MG63 (cell line): ENCODE data around the gene SPATA16. TPM values are rescaled to one million over a fixed set of nuclear protein-coding genes. Genes with fewer than 3 reads are reported as not detected.
A peak's percentile ranks its signal among the peaks of the same experiment; 100 is the strongest.

Experiments used
- DNase-seq: peaks from one replicate; pipeline ENCODE4 v3.0.0-alpha.2; 2020
- H3K27me3 ChIP-seq: fragments of 250-450 bp; sonication (Bioruptor Pico); 2 replicates; pipeline ENCODE4 v1.5.1; 2020; ENCODE audit warnings: mild to moderate bottlenecking, moderate library complexity
- H3K36me3 ChIP-seq: fragments of 250-450 bp; sonication (Bioruptor Pico); 2 replicates; pipeline ENCODE4 v1.5.1; 2020; ENCODE audit warnings: mild to moderate bottlenecking, moderate library complexity
- H3K4me3 ChIP-seq: fragments of 250-450 bp; sonication (Bioruptor Pico); 2 replicates; pipeline ENCODE4 v1.5.1; 2020; ENCODE audit warnings: mild to moderate bottlenecking, moderate library complexity
- H3K9me3 ChIP-seq: fragments of 250-450 bp; sonication (Bioruptor Pico); 2 replicates; pipeline ENCODE4 v1.5.1; 2020; ENCODE audit warnings: mild to moderate bottlenecking, moderate library complexity
- total RNA-seq: library from RNA; depleted of rRNA; stranded (reverse); fragments of >200 nt; shearing (Covaris generic); gene quantifications from 2 replicates; pipeline ENCODE4 v1.2.3, GENCODE V29; 2014; ENCODE audit warnings: low replicate concordance

The SPATA16 gene
- total RNA-seq, 1 experiment from 2014 or later, result not detected

DNA sequence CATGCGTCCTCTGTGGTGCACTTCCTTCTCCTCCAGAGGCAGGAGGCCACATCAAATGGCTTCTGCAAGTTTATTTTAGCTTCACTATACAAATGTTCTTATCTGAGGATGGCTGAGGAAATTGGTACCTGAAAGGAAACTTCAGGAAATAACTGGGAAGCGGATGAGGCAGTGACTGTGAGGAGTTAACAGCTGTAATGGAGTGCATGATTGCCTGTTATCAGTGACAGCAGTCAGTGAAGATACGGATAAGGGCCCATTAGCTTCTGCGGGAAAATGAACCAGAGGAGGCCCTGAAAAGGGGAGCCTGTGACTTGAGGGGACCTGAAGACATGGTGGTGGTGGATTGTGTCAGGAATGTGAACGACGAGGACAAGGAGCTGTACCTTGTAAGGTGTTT lies 51.8 kb downstream of the SPATA16 start:
- Histone ChIP-seq H3K4me3 (no peak overlapping the region), H3K36me3 (no peaks in the 10 kb centered on the region), H3K9me3 (no peaks in the 10 kb centered on the region; the same call in 1 of the 2 replicates), H3K27me3 (peaks cover 23% of the 10 kb centered on the region)
- DNase-seq, result no peak

DNA sequence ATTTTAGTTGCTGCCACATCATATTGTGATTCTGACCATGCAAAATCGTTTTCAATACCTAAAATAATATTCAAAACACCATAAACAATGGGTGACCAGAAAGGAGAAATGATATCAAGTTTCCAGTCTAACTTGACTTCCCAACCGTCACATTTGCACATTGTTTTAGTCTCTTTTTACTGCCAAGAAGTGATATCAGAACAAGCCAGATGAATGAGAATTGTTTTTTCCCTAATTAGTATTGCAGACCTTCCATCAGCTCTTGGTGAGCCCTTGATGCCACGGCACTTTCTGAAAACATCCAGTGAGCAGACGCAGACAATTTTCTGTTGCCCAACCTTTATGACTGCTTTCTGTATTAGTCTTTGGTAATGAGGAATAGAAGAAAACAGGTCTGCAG lies 62.5 kb downstream of the SPATA16 start:
- Histone ChIP-seq H3K9me3 (no peaks in the 10 kb centered on the region), H3K27me3 (peaks cover 10% of the 10 kb centered on the region), H3K36me3 (no peaks in the 10 kb centered on the region), H3K4me3 (no peak overlapping the region)
- DNase-seq, result no peak

DNA sequence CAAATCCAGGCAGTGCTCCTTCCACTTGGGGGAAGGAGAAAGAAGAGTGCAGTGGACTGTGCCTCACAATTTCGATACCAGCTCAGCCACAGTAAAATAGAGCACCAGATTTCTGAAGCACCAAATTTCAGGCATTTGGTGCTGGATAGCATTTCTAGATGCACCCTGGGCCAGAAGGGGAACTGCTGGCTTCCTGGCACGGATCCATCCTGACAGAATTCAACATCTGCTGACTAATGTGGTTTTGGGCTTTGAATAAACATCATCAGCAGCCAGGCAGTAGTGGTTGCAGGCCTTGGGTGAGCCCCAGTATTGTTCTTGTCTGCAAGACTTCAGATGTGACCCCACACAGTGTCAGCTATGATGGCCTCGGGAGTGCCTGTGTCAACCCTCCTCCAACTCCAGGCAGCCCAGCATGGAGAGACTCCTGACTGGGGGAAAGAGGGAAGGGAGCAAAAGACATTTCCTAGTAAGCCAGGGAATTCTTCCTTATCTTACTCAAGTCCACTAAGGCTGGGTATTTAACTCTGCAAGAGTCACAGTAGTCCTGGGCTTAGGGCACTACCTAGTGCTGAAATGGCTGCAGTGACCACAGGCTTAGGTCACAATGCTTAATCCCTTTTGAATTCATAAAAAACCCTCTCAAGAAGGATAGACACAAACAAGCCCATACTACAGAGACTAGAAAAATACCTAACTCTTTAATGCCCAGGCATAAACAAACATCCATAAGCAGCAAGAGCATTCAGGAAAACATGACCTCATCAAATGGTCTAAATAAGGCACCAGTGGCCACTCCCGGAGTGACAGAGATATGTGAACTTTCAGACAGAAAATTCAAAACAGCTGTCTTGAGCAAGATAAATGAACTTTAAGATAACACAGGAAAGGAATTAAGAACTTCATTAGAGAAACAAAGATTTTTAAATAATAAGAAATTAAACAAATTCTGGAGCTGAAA lies 74.7 kb downstream of the SPATA16 start:
- H3K9me3 ChIP-seq, result no peaks in the 10 kb centered on the region
- no peak overlapping the region for H3K4me3 ChIP-seq
- no peaks in the 10 kb centered on the region for H3K36me3 ChIP-seq
- H3K27me3 ChIP-seq, result peaks cover under 1% of the 10 kb centered on the region; the same call in 1 of the 2 replicates
- peak; percentile 76 for DNase-seq

DNA sequence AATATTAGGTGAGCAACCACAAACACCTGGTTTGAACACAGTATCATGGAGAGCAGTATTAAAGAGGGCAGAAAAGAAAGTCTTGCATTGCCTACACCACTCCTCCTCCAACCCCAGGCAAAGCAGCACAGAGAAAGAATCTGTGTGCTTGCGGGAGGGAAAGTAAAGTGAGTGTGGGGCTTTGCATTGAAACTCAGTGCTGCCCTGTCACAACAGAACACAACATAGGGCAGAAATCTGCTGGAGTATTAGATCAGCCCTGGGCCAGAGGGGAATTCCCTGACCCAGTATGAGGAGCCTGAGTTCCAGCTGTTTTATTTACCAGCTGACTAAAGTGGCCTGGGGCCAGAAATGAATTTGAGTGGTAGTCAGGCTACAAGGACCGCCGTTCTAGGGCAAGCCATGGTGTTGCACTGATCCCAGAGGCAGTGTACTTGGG lies 75.5 kb downstream of the SPATA16 start:
- Histone ChIP-seq H3K36me3 (no peaks in the 10 kb centered on the region), H3K9me3 (no peaks in the 10 kb centered on the region), H3K27me3 (no peaks in the 10 kb centered on the region; the same call in 1 of the 2 replicates), H3K4me3 (no peak overlapping the region)
- peak; percentile 31 for DNase-seq

DNA sequence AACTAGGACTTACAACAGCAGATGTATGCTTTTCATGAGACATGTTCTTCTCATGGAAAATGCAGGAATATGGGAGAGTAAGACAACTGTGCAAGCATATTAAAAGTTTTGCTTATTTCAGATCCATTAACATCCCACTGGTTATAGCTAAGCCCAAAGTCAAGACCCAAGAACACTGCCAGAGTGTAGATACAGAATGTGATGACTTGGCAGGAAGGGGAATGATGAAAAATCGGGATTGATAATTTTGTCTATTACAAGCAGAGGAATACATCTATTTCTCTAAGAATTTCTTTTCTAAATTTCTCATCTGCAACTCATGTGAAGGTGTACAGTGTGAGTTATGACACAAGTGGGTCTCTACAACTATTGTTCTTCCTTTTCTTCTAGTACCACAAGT lies 76.4 kb downstream of the SPATA16 start:
- Histone ChIP-seq H3K36me3 (no peaks in the 10 kb centered on the region), H3K9me3 (no peaks in the 10 kb centered on the region), H3K4me3 (no peak overlapping the region), H3K27me3 (no peaks in the 10 kb centered on the region; the same call in 1 of the 2 replicates)
- no peak for DNase-seq

DNA sequence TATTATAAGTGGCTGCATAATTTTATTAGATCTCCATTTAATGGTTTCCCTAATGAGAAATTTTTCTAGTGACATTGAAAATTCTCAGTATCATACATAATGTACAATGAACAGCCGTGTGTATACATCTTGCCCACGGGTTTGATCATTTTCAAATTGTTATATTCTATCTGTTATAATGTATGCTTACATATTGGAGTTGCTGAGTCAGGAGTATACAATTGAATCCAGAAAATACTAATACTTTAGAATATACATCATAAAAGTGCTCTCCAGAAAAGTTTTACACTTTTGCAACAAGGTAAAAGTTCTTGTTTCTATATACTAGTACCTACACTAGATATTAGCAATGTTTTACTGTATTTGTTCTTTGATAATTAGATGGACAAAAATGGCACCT lies 82.8 kb downstream of the SPATA16 start:
- H3K9me3 ChIP-seq, result no peaks in the 10 kb centered on the region
- peaks cover 4% of the 10 kb centered on the region; the same call in 1 of the 2 replicates for H3K27me3 ChIP-seq
- no peak overlapping the region for H3K4me3 ChIP-seq
- DNase-seq, result no peak
- H3K36me3 ChIP-seq, result no peaks in the 10 kb centered on the region

DNA sequence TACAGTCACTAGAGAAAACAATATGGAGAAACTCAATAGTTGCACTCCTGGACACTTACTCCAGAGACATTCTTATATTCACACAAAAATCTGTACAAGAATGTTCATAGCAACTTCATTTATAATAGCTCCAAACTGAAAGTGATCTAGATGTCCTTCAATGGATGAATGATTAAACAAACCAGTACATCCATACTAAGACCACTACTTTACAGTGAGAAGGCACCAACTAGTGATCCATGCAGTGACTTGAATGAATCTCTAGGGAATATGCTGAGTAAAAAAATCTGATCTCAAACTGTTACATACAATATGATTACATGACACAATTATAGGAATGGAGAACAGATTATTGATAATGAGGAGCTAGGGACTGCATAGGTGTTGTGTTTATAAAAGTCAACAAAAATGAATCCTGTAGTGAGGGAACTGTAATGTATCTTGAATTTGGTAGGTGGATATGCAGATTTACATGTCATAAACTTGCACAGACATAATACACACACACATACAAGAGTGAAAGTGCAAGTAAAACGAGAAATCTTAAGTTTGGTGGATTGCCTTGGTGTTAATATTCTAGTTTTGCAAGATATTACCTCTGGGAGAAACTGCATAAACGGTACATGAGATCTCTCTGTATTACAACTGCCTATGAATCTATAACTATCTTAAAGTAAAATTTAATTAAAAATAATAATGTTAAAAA lies 85.7 kb downstream of the SPATA16 start:
- peaks cover 6% of the 10 kb centered on the region; the same call in 1 of the 2 replicates for H3K27me3 ChIP-seq
- no peaks in the 10 kb centered on the region for H3K36me3 ChIP-seq
- H3K9me3 ChIP-seq, result no peaks in the 10 kb centered on the region
- no peak overlapping the region for H3K4me3 ChIP-seq
- no peak for DNase-seq

DNA sequence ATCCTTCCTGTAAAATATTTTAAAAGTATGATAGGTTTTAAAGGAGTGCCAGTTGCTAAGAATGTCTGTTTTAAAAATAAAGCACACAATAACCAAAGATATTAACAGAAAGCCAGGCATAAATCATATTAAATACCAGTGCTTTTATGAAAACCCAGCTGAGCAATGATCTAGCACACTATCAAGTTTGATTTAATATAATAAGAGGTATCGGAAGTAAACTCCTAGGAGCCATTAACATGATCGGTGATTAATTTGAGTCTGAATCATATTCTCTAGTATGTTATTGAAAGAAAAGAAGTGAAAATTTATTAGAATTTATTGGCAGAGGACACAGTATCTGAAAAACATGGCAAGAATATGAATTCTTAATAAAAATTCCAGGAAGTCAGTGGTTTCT lies 91.7 kb downstream of the SPATA16 start:
- Histone ChIP-seq H3K27me3 (peaks cover 13% of the 10 kb centered on the region), H3K9me3 (no peaks in the 10 kb centered on the region), H3K4me3 (no peak overlapping the region), H3K36me3 (no peaks in the 10 kb centered on the region)
- DNase-seq, result no peak

DNA sequence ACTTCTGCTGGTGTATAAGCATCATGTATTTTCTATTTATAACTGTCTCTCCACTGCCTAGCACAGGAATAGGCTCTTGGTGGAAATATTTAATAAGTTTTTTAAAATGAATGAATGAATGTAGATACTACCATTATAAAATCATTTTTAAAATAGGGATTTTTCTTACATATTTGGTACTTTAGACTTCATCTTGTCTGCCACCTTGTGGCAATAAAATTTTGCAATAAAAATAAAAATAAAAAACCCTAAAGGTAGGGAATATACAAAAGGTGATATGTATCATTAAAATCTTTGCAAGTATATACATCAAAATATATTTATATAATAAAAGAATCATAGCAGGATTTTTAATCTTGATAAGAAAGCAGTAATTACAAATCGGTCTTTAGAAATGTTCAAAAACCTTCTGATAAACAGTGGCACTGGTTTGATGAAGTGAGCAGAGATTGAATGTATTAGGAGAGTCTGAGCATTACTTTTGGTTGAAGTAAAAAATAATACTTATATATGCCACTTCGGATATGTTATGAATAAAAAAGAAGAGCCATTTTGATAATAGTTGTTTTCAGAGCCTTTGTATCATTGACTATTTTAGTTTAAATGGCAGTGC lies 95.2 kb downstream of the SPATA16 start:
- Histone ChIP-seq H3K9me3 (no peaks in the 10 kb centered on the region), H3K27me3 (peaks cover 14% of the 10 kb centered on the region), H3K4me3 (no peak overlapping the region), H3K36me3 (no peaks in the 10 kb centered on the region)
- DNase-seq, result no peak

DNA sequence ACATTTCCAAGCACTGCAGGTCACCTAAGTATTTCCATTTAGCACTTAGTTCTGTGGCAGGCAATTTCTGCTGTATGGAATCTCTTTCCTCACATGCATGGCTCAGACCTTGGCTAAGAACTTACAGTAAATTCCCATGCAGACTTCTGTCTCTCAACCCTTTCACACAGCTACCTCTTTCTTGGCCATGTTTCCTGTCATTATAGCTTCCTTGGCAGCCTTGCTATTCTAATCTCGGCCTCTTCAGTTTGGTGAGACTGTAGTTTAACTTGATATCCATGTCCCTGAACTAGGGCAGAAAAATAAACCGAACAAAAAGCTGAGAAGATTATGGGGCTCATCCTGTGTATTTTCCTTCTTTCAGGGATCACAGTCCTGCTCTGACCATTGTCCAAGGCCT lies 96.0 kb downstream of the SPATA16 start:
- H3K27me3 ChIP-seq, result peaks cover 12% of the 10 kb centered on the region
- DNase-seq, result no peak
- no peaks in the 10 kb centered on the region for H3K9me3 ChIP-seq
- H3K36me3 ChIP-seq, result no peaks in the 10 kb centered on the region
- no peak overlapping the region for H3K4me3 ChIP-seq

DNA sequence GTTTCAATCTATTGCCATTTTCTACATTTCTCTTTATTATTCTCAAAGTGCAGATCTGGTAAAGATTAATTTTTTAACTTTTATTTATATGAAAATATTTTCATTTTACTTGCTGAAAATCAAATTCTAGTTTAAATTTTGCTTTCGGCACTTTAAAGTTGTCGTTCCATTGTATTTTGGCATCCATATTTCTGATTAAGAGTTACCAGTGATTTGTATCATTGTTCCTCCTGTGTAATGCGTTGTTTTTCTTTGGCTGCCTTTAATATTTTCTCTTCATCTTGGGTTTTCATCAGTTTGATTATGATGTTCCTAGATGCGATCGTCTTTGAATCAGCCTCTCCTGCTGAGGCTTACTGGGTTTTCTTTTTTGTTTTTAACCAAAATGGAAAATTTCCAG lies 97.3 kb downstream of the SPATA16 start:
- no peak for DNase-seq
- no peaks in the 10 kb centered on the region for H3K36me3 ChIP-seq
- H3K27me3 ChIP-seq, result peaks cover 7% of the 10 kb centered on the region
- H3K9me3 ChIP-seq, result no peaks in the 10 kb centered on the region
- H3K4me3 ChIP-seq, result no peak overlapping the region

DNA sequence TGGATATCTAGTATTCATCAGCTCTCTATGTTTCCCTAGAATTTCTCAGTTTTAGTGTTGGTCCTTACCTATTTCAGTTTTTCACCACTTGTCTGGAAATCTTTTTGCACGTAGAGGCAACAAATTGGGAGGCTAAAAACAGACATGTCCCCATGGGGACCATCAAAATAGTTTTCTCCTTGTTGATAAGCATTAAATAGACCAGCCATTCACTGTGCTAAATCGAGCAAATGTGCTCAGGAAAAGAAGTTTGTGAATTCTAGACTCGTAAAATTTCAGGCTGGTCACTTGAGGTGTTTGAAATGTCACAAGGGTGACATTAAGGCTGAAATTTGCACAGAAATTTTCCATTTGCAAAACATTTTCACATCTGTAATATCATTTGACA lies 102.6 kb downstream of the SPATA16 start:
- Histone ChIP-seq H3K9me3 (no peaks in the 10 kb centered on the region), H3K4me3 (no peak overlapping the region), H3K36me3 (no peaks in the 10 kb centered on the region), H3K27me3 (peaks cover 3% of the 10 kb centered on the region)
- DNase-seq, result no peak

DNA sequence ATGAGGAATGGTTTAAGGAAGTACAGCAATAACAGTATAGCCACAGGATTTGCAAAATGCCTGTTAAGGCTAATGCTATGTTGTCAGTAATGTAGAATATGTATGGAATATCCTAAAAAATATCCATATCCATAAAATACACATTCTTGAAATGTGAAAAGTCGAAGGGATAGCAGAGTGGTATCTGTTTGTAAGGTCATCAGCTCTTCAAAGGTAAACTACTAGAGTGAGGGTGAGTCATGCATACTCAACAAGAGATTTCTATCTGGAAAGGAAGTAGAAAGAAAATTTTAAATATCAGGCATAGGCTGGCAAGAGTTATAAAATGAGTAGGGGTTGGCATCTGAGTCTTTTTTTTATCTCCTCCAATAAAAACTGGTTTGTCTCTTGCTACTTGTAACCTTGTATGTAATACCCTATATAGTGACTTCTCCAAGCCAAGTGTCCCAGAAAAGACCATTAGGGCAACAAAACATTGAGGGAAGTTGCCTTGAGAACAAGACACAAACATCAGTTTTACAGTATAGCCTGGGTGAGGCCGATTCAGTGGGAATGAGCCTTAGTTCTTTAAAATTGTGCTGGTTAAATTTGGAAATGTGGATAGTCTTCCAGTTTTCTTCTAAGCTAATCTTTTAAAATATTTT lies 103.1 kb downstream of the SPATA16 start:
- no peak for DNase-seq
- no peak overlapping the region for H3K4me3 ChIP-seq
- H3K9me3 ChIP-seq, result no peaks in the 10 kb centered on the region
- peaks cover 3% of the 10 kb centered on the region for H3K27me3 ChIP-seq
- no peaks in the 10 kb centered on the region for H3K36me3 ChIP-seq

DNA sequence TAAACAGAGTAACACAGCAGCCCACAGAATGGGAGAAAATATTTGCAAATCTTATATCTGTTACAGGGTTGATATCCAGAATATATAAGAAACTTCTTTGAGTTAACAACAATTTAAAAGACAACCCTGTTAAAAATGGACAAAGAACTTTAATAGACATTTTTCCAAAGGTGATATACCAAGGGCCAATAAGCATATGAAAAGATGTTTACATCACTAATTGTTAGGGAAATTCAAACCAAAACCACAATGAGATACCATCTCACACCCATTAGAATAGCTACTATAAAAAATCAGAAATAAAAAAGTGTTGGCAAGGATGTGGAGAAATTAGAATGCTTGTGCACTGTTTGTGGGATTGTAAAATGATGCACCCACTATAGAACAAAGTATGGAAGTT lies 110.8 kb downstream of the SPATA16 start:
- no peak for DNase-seq
- H3K27me3 ChIP-seq, result peaks cover 36% of the 10 kb centered on the region
- H3K36me3 ChIP-seq, result no peaks in the 10 kb centered on the region
- H3K9me3 ChIP-seq, result no peaks in the 10 kb centered on the region
- H3K4me3 ChIP-seq, result no peak overlapping the region

DNA sequence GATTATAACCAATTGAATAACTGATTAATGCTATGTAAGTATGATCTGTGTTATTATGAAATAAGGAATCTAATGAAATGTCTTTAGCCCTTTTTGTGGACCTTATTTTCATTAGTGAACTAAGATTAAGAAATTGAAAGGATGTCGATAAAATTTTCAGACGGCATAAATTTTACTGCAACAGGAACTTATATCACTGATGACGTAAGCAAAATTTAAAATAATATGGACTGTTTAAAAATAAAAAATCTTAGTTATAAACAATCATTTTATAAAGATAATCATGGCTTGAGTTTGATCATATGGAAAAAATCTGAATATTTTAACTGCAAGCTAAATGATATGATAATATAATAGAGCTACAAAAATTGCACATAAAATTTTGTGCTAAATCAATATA lies 112.7 kb downstream of the SPATA16 start:
- no peak for DNase-seq
- H3K9me3 ChIP-seq, result no peaks in the 10 kb centered on the region
- no peak overlapping the region for H3K4me3 ChIP-seq
- H3K27me3 ChIP-seq, result peaks cover 36% of the 10 kb centered on the region
- no peaks in the 10 kb centered on the region for H3K36me3 ChIP-seq

DNA sequence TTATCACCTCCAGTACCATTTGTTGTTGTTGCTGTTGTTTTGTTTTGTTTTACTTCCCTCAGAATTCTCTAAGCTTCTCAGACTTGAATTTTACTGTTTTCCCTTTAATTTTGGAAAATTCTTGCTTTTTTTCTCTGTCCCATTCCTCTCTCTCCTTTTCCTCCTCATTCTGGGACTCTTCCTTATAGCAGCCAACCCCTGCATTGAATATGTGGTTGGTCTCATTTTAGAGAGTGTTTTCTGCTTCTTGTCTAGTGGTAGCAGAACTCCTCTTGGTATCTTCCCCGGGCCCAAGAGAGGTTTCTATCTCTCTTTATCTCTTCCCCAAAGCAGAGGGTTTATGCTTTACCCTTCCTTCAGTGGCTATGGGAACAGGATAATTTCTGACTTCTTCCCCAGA lies 113.6 kb downstream of the SPATA16 start:
- Histone ChIP-seq H3K27me3 (peaks cover 38% of the 10 kb centered on the region), H3K4me3 (no peak overlapping the region), H3K9me3 (no peaks in the 10 kb centered on the region), H3K36me3 (no peaks in the 10 kb centered on the region)
- no peak for DNase-seq

DNA sequence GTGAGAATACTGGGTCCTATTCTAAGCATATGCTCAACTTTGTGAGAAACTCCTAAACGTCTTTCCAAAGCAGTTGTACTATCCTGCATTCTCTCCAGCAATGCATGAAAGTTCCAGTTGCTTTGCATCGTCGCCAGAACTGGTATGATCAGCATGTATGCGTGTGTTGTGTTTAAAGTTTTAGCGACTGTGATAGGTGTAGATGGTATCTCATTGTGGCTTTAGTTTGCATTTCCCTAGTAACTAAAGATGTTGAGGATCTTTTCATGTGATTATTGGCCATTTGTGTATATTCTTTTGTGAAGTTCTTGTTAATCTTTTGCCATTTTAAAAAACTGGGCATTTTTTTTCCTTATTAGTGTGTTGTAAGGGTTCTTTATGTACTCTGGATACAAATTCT lies 115.1 kb downstream of the SPATA16 start:
- Histone ChIP-seq H3K27me3 (peaks cover 30% of the 10 kb centered on the region), H3K36me3 (no peaks in the 10 kb centered on the region), H3K4me3 (no peak overlapping the region), H3K9me3 (no peaks in the 10 kb centered on the region)
- no peak for DNase-seq
